Measurements from ENCODE around the gene KAZN. TPM values are rescaled to one million over a fixed set of nuclear protein-coding genes. Genes with fewer than 3 reads are reported as not detected.

The KAZN gene
- total RNA-seq, 1 donor from 2014 or later: 5.7 TPM

DNA sequence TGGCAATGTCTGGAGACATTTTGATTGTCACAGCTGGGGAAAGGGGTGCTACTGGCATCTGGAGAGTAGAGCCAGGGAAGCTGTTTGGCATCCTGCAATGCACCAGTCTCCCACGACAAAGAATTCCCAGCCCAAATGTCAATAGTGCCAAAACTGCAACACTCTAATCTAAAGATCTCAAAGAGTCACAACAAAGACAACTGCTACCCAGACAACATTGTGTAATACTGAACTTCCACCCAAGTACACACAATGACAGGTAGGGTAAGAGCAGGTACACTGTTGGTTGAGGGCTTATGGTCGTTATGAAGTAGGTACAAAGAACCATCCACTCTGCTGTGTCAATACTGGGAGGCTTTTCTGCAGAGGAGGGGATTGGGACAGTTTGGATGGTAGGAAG lies 546.8 kb downstream of the KAZN start:
- no peak overlapping the region for H3K4me3 ChIP-seq (ENCODE audit: low read depth, low read length)
- DNase-seq (ENCODE audit: low read depth): no peak
- TF ChIP-seq, protein P1, sequence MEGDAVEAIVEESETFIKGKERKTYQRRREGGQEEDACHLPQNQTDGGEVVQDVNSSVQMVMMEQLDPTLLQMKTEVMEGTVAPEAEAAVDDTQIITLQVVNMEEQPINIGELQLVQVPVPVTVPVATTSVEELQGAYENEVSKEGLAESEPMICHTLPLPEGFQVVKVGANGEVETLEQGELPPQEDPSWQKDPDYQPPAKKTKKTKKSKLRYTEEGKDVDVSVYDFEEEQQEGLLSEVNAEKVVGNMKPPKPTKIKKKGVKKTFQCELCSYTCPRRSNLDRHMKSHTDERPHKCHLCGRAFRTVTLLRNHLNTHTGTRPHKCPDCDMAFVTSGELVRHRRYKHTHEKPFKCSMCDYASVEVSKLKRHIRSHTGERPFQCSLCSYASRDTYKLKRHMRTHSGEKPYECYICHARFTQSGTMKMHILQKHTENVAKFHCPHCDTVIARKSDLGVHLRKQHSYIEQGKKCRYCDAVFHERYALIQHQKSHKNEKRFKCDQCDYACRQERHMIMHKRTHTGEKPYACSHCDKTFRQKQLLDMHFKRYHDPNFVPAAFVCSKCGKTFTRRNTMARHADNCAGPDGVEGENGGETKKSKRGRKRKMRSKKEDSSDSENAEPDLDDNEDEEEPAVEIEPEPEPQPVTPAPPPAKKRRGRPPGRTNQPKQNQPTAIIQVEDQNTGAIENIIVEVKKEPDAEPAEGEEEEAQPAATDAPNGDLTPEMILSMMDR (conservative IDR thresholded peaks at IDR 0.05; ENCODE audit: low read depth, low read length): no peak

DNA sequence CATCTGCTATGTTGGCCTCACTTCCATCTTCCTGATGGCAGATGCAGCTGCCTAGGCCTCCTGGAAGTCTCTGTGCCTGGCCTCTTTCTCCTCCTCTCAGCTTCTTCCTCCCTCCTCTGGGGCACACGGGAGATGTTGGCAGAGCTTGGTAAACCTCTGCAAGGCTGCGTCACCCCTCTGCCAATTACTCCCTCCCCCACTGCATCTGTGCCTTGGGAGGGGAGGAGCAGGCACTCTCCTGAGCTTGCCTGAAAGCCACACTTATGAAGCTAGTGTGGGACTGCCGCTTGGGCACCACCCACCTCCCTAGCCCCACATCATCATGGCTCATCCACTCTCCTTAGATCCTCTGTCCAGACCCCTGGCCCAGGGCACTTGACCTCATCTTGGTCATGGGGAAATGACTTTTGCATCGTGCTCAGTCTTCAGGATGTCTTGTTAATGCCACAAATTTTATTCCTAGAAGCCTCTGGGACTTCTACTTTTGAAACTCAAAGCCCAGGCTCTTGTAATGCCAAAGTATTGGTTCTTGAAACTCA lies 547.7 kb downstream of the KAZN start:
- no peak for DNase-seq (ENCODE audit: low read depth)
- no peak overlapping the region for H3K4me3 ChIP-seq (ENCODE audit: low read depth, low read length)
- TF ChIP-seq, protein P1 (conservative IDR thresholded peaks at IDR 0.05; ENCODE audit: low read depth, low read length): no peak

- H3K4me3 ChIP-seq (ENCODE audit: low read depth, low read length): no peak overlapping the region
- no peak for DNase-seq (ENCODE audit: low read depth)
- TF ChIP-seq, protein P1 (conservative IDR thresholded peaks at IDR 0.05; ENCODE audit: low read depth, low read length): no peak
These were observed 548.5 kb downstream of the KAZN start for GRCh38 chr1:15146971-15147376.

DNA sequence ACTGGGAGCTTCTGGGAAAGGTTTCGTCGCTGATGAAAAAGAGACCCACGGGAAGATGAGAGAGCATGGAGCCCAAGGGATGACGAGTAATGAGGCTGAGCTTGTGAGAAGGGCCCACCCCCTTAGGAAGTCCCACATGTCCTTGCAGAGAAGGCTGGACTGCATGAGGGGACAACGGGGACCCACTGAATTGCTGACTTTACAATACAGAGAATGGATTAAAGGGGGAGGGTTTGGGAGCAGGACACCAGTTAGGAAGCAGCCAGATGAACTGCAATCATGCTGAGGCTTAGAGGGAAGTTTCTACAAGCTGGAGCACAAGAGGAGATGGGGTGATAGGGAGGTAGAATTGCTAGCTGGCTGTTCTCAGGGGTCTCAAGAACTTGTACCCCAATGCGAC lies 549.5 kb downstream of the KAZN start:
- TF ChIP-seq, protein P1 (conservative IDR thresholded peaks at IDR 0.05; ENCODE audit: low read depth, low read length): no peak
- no peak overlapping the region for H3K4me3 ChIP-seq (ENCODE audit: low read depth, low read length)
- DNase-seq (ENCODE audit: low read depth): no peak

DNA sequence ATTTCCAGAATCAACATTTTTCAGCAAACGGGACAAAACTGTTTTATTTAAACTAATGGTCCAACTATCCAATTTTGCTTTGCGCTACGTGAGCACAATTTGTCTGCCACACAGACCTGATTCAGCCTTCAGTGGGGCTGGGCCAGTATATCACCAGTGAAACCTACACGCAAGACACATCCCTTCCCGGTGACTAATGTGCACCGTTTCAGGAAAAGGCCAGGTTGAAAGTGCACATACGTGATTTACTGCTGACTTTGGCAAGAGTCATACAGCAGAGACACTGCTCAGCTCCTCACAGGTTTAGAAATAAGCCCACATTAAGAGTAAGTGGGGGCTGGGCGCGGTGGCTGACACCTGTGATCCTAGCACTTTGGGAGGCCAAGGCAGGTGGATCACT lies 550.0 kb downstream of the KAZN start:
- no peak for DNase-seq (ENCODE audit: low read depth)

GRCh38 chr1:15148941-15149340 lies 550.5 kb downstream of the KAZN start:
- TF ChIP-seq, protein P1 (conservative IDR thresholded peaks at IDR 0.05; ENCODE audit: low read depth, low read length): no peak
- no peak overlapping the region for H3K4me3 ChIP-seq (ENCODE audit: low read depth, low read length)
- no peak for DNase-seq (ENCODE audit: low read depth)

More for the DNA sequence above, 550.0 kb downstream of the KAZN start:
- TF ChIP-seq, protein P1 (conservative IDR thresholded peaks at IDR 0.05; ENCODE audit: low read depth, low read length): no peak
- no peak overlapping the region for H3K4me3 ChIP-seq (ENCODE audit: low read depth, low read length)

DNA sequence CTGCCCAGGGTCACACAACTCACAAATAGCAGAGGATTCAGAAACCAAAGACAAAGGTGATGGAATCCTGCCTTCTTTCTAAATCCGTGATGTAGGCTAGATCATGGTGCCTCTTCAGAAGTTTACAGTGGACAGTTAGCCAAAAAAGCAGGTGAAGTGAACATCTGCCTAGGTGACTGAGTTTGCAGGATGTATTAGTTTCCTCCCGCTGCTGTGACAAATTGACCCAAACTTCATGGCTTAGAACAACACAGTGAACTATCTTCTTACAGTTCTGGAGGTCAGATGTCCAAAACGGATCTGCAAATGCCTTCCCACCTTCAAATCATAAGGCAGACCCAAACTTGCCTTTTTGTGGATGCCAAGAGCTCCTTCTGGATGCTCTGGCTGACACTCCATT lies 551.9 kb downstream of the KAZN start:
- H3K4me3 ChIP-seq (ENCODE audit: low read depth, low read length): no peak overlapping the region
- TF ChIP-seq, protein P1 (conservative IDR thresholded peaks at IDR 0.05; ENCODE audit: low read depth, low read length): no peak
- no peak for DNase-seq (ENCODE audit: low read depth)

Data from epithelial cell of proximal tubule (primary cell).